HG03196 (cell line): ENCODE measurements around the gene KYNU.

Experiments
- ATAC-seq: cut with Tn5 transposase; IDR thresholded peaks from one replicate; pipeline ENCODE4 v1.9.1; 2021; ENCODE audit not compliant: unreplicated experiment

The KYNU gene

GRCh38 chr2:142952793-142953494, 75.5 kb downstream of the KYNU start:
- no peak for ATAC-seq

DNA sequence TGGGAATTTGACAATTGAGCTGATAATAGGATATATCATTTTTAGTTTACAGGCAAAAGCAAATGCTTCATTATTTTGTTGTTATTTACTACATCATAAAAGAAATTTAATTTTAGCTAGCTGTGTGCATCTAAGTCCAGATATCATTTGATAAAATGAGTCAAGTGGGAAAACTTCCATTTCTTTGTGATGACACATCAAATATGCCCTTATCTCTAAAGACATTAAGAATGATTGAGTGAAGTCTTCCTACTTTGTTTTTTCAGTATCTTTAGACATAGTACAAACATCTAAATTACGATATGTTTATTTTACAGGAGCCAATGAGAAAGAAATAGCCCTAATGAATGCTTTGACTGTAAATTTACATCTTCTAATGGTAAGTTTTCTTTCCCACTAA, 77.0 kb downstream of the KYNU start:
- ATAC-seq = no peak

- no peak for ATAC-seq
Observed at GRCh38 chr2:142957144-142957543, 79.7 kb downstream of the KYNU start.

DNA sequence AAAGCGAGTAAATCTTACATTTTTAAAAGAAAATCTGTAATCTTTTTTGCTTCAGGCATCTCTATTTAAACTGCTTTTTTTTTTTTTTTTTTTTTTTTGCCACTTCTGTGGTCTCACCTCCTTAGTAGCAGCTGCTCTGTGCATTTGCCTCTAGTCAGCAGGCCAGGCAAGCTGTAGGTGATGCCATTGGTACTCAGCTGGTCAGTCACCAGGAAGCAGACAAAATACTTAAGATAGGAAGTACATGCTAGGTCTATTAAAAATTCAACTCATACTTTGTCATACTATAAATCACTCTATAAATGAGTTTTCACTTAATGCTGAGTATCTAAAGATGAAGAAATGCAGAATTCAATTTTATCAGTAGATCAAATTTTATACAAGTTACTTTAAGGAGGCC, 83.7 kb downstream of the KYNU start:
- no peak for ATAC-seq

DNA sequence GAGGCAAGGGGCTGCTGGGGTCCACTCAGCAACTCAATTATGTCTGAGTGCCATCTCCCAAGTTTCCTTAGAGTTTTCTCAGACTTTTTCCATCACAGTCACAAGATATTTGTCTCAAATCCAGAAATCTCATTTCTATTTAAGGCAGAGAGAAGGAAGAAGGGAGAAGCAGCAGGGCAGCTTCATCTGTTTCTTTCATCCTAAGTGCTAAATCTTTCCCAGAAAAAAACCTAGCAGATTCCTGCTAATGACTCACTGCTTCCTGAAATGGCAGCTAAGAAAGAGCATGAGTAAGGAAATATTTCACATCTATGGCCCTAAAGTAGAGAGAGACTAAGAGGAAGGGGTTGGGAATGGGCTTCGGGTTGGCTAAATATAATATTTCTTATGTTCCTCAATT, 88.0 kb downstream of the KYNU start:
- ATAC-seq = no peak

DNA sequence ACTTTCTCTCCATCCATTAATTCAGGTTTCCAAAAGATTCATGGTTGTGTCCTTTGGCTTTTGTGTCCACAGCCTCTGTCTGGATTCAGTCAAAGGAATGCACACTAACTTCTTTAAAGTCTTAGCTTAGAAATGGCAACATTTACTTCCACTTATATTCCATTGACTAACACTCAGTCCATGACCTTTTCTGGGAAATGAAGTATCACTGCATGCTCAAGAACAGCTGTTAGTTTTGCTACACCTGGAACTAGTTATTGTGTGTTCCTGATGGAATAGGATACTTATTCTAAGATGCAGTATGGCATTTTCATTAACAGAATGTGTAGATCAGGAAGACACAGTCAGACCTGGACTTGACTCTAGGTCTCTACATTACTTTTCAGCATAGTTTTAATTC, 88.8 kb downstream of the KYNU start:
- ATAC-seq = no peak

GRCh38 chr2:142967060-142967459, 89.6 kb downstream of the KYNU start:
- ATAC-seq = no peak

DNA sequence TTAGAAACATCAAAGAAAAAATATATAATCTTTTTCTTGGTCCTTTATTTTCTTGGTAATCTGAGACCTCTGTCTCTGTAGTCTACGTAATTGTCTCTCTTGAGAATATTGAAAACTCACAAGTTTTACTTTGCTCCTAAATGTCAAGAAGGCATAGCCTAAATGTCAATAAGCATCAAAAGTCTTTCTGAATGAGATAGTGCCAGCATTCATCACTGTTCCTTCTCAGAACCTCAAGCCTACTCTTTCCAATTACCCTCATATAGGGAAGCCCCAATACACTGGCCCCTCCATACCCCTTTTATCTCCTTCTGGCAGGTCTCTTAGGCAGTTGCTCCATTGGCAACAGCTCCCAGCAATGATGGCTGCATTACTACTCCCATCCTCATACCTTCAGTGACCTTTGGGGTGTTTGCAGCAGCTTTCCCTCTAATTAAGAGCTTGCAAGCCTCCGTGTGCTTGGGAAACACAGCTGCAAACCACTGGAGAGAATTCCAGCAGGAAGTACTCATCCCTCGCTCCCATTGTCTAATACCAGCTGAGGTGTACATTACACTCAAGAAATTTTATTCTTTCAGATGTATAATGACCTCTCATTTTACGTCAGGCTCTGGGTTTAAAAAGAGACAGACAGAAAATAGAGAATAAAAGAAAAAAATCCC, 95.8 kb downstream of the KYNU start:
- ATAC-seq = no peak

DNA sequence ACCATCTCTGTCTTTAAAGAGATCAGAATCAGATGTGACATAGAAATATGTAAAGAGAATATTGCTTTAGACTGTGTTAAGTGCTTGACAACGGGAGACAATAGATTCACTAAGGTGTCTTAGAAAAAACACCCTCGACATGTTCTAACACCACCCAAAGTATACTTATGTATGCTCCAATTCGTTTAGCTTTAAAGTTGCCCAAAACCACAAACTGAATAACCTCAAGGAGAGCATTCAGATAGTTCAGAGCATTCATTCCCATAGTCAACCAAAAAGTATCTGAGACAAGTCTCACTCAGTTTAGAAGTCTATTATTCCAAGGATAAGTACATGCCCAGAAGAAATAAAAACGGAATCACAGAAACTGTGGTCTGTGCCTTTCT, 96.4 kb downstream of the KYNU start:
- ATAC-seq = peak; percentile 1

GRCh38 chr2:142974288-142975024, 97.0 kb downstream of the KYNU start:
- ATAC-seq = peak; percentile 74

- no peak for ATAC-seq
Observed at GRCh38 chr2:142975239-142975638, 97.8 kb downstream of the KYNU start.

DNA sequence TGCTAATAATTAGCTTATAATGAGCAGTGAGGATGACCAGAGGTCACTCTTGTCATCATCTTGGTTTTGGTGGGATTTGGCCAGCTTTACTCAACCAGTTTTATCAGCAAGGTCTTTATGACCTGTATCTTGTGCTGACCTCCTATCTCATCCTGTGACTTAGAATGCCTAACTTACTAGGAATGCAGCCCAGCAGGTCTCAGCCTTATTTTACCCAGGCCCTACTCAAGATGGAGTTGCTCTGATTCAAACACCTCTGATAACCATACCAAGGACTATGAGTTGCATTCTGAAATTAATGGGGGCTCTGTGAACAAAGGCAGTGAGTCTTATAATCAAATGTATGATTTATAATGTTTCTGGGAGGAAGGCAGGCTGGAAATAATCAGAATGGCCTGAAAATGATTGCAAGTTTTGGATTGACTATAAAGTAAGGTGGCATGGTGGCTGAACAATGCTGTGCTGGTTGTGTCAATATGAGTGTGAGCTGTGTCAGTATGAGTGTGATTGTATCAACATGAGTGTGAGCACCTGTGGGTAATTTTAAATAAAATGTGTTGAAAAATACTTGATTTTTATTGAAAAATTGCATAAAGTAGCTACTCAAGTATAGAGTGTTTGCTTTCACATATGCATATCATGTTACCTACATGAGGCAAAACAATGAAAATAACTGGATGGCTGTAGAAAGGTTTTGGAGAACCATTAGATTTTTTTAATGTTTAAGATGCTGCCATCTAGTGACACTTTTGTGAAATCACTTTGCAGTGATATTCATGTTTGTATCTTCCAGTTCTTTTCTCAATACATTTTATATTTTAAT, 103.0 kb downstream of the KYNU start:
- peak; percentile 36 for ATAC-seq

- ATAC-seq = no peak
Observed at GRCh38 chr2:142981069-142981378, 103.6 kb downstream of the KYNU start.

- ATAC-seq = no peak
Observed at GRCh38 chr2:142981756-142982155, 104.3 kb downstream of the KYNU start.

- ATAC-seq = peak; percentile 68
Observed at GRCh38 chr2:142983174-142983573, 105.7 kb downstream of the KYNU start.

- no peak for ATAC-seq
Observed at GRCh38 chr2:142984657-142985056, 107.2 kb downstream of the KYNU start.

DNA sequence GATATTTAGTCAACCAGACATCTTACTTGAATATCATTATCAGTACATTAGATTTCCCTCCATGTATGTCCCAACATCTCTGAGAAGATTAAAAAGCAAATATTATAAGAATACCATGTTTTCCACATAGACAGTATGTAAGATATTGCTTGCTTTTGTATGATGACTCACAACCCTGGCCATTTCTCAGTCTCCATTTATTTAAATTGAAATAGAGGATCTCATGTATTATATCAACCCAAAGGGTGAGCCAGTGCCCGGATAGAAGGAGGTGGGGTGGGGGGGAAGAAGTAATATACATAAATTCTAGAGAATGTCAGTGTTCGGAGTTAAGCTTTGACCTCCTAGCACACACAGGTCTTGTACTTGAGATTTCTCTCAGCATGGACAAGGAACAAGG, 109.6 kb downstream of the KYNU start:
- ATAC-seq = no peak

DNA sequence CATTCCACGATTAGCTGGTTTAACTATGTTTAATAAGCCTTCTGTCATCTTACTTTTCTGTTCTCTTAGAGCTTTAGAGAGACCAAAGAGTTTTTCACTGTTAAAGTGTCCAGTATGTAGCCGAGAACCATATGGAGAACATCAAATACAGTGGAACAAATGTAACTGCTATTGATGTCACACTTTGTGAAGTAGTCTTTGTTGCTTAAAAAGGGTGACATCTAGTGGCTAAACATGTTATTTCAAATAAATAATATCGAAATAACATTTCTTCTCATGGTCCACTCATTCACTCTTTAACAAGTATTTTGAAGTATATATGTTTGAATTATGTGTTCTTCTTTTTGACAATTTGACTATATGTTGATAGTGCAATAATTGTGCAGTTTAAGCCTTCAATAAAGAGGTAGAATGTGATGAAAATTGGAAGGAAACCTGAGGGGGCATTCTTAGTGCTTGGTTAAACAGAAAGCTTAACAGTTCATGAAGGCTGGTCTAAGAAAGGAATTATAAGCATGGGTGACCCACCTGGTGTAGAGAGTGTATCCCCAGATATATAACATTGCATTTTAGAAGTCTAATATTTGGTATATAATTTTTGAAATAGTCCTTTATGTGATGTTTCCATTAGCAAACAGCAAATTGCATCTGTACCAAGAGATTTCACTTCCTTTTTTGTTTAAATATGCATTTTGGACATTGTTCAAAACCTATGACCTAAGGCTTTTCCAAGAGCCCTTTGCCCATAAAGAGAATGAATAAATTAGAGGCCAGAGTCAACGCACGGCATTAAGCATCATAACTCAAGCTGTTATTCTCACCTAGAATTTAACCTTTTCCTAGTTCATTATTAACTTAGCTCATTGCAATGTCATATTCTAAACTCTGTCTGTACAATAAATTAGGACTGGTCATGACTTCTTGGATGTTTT, 112.1 kb downstream of the KYNU start:
- ATAC-seq = peak; percentile 56

DNA sequence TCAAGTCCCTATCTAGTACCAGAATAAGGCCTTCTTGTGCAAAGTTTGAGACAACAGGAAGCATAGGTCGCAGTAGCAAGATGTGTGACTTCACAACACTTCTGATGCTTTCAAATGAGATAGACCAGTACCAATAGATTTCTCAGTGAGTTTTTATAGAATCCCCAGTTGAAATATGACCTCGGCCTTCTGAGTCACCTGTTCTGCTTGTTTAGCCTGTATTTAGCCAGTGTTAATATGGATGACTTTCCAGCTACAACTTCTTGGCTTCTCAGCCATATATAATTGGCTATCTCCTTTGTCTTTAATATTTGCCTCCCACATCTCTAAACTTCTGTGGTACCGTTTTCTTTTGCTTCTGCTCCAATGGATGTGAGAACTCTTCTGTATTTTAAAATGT, 113.8 kb downstream of the KYNU start:
- ATAC-seq = no peak

- no peak for ATAC-seq
Observed at GRCh38 chr2:142992840-142993239, 115.4 kb downstream of the KYNU start.
